DMS79 (cell line): Measurements from ENCODE around the gene LRRC71.
"Not testable (repeated sequence)": the region's sequence is repeated elsewhere in the genome, so short reads cannot be mapped to it uniquely, and the experiment has no call there.

ENCODE experiments used
- DNase-seq: peaks from one replicate; lab custom pipeline; 2025; lab: John Stamatoyannopoulos, UW

Gene LRRC71

DNA sequence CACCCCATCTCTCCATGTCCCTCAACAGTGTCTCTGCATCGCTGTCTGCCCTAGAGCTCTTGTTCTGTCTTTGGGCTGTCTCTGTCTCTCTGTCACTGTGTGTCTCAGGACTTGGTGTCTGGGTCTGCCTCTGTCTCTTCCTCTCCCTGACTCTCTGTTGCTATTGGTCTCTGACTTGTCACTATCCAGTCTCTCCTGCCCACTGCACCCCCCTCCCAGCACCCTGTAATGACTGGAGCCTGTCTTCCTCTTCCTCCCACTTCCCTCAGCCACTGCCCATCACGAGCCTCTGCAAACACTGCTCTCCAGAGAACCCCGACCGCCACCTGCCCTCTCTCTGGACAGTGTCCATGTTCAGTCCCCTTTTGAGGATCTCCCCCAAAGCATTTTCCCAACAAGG is 14.8 kb upstream of the LRRC71 start:
- no peak for DNase-seq

DNA sequence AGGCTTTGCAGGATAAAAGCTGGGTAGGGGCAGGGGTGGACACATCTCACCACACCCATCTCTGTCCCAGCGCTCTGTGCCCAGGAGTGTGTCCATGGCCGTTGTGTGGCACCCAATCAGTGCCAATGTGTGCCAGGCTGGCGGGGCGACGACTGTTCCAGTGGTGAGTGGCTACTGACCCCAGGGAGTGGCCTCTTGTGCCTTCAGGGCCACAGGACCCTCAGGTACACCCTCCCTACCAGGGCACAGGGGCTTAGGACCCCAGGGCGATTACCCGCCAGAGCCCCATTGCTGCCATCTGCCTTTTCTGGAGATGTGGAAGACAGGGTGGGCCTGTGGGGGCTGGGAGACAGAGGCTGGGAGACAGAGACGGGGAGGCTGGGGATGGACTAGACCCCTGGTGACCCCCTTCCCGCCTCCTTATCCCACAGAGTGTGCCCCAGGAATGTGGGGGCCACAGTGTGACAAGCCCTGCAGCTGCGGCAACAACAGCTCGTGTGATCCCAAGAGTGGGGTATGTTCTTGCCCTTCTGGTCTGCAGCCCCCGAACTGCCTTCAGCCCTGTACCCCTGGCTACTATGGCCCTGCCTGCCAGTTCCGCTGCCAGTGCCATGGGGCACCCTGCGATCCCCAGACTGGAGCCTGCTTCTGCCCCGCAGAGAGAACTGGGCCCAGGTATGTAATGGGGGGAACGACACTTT is 14.1 kb upstream of the LRRC71 start:
- DNase-seq, result no peak

DNA sequence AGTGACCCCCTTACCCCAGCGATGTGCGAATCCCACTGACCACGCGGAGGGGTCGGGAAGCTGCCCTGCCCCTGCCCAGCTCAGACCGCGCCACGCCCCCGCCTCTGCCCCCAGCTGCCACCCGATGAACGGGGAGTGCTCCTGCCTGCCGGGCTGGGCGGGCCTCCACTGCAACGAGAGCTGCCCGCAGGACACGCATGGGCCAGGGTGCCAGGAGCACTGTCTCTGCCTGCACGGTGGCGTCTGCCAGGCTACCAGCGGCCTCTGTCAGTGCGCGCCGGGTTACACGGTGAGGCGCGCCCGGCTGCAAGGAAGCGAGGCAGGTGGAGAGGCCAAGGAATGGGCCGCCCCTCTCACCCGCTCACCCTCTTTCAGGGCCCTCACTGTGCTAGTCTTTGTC is 11.9 kb upstream of the LRRC71 start:
- no peak for DNase-seq

DNA sequence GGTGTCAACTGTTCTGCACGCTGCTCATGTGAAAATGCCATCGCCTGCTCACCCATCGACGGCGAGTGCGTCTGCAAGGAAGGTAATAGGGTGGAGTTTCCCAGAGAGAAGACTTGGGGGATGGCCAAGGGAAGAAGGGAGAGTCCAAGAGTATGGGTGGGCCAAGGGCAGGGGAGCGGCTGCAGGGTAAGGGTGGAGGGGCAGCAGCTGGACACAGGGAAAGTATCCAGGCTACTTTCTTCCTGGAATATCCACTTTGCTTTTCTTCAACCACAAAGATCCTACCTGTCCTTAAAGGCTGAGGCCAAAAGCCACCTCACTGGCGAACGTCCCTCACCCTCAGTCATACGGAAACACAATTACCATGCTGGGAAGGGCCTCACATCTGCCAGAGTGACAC is 11.5 kb upstream of the LRRC71 start:
- no peak for DNase-seq

DNA sequence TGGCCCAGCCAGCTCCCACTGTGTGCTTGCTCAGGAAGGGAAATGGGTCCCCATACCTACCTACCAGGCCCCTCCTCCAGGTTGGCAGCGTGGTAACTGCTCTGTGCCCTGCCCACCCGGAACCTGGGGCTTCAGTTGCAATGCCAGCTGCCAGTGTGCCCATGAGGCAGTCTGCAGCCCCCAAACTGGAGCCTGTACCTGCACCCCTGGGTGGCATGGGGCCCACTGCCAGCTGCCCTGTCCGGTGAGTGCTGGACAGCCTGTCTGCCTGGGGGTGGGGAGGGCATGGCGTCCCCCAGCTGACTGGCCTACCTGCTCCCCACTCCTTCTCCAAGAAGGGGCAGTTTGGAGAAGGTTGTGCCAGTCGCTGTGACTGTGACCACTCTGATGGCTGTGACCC is 10.8 kb upstream of the LRRC71 start:
- DNase-seq, result no peak

DNA sequence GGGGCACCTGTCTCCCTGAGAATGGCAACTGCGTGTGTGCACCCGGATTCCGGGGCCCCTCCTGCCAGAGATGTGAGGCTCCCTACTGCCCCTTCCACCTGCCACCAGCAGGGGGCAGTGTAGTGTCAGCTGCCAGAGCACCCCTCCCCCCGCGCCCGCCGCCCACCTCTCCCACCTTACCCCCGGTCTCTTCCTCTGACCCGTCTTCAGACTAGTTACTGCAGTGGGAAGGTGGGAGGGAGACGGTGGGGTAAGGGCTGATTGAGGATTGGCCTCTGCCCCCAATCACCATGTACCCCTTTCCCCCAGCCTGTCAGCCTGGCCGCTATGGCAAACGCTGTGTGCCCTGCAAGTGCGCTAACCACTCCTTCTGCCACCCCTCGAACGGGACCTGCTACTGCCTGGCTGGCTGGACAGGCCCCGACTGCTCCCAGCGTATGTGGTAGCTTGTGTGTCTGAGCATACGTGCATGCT is 10.1 kb upstream of the LRRC71 start:
- no peak for DNase-seq

DNA sequence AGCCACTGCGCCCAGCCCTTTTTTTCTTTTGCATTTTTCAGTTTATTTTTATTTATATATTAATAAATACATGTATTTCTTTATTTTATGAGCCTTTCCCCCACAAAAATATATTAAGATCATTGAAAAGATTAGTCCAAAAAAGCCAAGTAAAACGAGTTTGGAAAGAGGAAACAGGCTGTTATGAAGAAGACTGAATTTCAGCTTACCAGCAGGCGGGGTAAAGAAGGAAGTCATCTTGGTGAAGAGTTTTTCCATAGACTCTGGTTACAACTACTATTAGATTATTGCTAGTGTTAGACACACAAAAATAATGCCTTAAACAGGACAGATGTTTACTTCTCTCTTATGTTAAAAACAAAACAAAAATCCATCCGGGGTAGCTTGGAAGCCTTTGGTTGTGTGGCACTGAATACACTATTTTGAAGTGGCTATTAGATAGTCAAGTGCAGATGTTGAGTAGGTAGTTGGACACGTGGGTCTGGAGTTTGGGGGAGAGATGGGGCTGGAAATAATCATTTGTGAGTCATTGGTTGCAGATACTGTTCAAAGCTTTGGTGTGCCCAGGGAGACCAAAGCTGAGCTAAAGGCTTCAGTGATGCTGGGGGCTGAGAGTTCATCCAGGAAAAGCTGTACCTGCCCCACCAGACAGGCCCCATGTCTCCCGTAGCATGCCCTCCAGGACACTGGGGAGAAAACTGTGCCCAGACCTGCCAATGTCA is 8.7 kb upstream of the LRRC71 start:
- peak; percentile 53 for DNase-seq

DNA sequence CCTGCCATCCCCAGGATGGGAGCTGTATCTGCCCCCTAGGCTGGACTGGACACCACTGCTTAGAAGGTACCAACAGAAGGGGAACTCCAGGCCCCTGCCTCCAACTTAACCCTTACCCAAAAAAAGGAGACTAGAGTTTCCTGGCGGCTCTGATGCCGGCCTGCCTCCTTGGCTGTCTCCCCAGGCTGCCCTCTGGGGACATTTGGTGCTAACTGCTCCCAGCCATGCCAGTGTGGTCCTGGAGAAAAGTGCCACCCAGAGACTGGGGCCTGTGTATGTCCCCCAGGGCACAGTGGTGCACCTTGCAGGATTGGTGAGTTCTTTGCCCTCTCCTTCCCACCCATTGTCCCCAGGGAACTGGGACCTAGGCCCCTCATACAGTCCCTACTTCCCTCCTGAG is 8.1 kb upstream of the LRRC71 start:
- no peak for DNase-seq

DNA sequence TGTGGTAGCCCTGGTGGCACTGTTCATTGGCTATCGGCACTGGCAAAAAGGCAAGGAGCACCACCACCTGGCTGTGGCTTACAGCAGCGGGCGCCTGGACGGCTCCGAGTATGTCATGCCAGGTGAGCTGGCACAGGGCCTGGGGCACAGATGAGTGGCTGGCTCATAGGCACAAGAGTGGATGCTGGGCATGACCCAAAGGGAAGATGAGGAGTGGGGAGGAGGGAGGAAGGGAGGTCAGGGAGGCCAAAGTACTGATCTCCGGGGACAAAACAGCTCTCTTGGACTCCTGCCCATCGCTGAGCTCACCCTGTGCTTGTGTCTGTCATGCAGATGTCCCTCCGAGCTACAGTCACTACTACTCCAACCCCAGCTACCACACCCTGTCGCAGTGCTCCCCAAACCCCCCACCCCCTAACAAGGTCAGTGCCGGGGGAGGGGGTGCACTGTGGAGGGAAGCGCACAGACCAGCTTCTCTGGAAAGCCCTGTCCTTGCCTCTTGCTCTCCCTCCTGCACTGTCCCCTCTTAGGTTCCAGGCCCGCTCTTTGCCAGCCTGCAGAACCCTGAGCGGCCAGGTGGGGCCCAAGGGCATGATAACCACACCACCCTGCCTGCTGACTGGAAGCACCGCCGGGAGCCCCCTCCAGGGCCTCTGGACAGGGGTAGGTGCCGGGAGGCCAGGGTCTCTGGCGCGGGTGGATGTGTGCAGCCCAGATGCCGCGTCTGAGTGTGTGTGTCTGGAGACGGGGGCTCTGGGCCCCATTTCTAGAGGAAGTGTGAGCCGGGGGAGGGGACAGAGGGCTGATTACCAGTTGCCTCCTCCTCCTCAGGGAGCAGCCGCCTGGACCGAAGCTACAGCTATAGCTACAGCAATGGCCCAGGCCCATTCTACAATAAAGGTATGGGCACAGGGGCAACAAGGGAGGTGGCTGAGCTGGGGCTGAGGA is 7.3 kb upstream of the LRRC71 start:
- peak; percentile 94 for DNase-seq

DNA sequence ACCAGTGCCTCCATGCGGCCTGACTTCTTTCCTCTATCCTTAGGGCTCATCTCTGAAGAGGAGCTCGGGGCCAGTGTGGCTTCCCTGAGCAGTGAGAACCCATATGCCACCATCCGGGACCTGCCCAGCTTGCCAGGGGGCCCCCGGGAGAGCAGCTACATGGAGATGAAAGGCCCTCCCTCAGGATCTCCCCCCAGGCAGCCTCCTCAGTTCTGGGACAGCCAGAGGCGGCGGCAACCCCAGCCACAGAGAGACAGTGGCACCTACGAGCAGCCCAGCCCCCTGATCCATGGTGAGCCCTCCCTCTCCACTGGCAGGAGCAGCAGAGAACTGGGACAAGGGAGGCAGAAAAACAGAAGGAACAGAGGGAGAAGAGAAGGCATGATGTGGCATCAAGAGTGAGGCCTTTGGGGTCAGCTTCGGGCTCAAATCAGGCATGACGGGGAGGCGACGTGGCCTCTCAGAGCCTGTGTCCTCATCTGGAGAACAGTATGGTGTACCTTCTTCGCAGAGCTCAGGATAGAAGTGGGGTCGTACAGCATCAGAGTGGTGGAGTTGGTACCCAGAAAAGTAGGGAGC is 6.5 kb upstream of the LRRC71 start:
- no peak for DNase-seq

DNA sequence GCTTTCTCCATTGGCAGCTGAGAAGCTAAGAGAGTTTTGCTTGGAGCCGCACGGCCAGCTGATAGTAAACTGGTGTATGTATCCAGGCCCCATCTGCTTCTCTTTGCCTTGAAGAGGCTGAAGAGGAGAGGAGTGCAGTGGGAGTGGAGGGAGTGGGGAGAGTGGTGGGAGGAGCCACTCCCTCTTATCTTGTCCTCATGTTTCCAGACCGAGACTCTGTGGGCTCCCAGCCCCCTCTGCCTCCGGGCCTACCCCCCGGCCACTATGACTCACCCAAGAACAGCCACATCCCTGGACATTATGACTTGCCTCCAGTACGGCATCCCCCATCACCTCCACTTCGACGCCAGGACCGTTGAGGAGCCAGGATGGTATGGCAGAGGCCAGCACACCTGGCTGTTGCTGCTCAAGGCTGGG is 6.0 kb upstream of the LRRC71 start:
- no peak for DNase-seq

DNA sequence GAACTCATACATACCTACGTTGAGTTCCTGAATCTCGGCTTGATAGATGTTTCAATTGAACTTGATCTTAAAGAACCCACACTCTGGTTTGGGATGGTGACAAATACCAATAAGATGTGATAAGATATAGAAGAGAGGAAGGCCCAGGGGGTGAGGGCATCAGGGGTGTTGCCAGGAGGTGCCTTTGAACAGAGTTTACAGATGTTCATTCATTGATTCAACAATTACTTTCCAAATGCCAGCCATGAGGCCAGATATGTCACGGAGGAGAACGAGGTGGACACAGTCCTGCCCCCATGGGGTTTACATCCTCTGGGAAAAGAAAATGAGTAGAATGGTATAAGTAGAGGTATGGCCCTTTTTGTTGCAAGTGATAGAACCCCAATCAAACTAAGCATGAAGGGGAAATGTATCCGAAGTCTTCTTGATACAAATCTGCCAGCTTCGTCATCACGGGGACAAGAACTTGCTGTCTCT is 659 bp downstream of the LRRC71 start:
- no peak for DNase-seq

DNA sequence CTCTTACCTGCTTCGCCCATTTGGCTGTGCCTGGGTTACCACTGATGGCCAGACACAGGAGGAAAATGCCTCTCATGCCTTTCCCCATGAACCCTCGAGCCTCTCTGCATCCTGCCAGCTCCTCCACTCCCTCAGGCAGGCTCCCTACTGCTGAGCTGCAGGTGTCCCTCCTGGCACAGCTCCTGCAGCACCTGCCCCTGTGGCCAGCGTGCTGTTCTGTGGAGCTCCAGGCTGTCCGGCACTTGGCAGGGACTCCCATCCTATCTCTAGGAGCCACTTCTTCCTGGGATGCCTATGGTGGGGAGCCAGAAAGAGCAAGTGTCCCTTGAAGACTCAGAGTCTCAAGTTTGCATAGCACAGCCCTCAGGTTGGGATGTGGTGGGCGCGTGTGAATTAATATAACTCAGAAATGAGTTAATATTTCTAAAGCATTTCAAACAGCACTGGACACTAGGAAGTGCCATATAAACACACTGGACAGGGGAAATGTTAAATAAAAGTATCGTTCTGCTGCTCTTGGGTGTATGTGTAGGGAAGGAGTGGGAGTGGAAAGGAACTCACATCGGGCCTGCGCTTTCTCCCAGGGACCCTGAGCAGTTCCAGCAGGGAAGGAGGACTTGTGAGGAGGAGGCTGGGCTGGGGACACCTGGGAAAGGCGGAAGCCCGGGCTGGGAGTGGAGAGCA is 2.7 kb downstream of the LRRC71 start:
- peak; percentile 70 for DNase-seq

DNA sequence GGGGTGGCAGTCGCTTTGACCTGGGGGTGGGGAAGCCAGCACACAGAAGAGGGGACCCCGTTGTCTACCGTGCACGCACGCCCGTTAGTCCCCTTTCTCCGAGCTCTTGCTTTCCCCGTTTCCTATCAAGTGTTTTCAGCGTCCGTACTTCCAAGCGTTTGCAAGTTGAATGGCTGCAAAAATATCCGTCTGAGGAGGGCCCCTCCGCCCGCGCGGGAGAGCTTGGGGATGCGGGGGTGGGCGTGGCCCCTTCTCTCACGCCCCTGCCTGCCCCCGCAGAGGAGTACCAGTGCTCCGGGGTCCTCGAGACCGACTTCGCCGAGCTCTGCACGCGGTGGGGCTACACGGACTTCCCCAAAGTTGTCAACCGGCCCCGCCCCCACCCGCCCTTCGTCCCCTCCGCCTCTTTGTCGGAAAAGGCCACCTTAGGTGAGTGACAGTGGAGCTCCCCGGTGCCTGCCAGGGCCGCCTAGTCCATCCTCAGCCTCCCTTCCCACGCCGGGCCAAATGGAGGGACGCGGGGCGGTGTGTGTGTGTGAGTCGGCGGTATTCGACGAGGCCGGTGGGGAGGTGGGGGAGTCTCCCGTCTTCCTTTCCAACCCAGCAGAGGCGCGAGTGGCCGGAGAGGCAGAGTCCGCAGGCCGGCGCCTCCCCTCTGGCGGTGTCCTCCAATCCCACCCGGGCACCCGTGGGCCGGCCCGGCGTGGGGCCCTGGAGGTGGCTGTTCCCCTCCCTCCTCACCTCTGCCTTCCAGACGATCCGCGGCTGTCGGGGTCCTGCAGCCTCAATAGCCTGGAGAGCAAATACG is 3.4 kb downstream of the LRRC71 start:
- DNase-seq, result no peak

DNA sequence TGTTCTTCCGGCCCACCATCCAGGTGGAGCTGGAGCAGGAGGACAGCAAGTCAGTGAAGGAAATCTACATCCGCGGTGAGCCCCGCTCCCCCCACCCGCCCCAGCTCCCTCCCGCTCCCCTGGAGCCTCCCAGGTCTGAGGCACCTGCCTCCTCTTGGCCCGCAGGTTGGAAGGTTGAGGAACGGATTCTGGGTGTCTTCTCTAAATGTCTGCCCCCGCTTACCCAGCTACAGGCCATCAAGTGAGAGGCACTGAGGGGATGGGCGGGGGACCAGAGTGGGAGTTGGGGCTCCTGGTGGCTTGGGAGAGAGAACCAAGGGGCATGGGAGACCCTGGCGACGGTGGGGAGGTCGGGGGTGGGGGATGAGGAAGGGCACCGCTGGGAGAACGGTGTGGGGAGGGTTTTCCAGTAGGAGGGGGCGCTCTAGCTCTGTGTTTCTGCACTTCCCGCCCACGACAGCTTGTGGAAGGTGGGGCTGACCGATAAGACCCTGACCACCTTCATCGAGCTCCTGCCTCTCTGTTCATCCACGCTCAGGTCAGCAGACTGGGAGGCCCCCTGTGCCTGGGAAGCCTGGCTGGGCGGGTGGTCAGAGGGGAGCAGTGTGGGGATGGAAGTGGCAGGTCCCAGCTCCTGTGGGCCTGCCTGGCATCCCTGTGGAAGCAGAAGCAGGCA is 4.2 kb downstream of the LRRC71 start:
- DNase-seq, result no peak

DNA sequence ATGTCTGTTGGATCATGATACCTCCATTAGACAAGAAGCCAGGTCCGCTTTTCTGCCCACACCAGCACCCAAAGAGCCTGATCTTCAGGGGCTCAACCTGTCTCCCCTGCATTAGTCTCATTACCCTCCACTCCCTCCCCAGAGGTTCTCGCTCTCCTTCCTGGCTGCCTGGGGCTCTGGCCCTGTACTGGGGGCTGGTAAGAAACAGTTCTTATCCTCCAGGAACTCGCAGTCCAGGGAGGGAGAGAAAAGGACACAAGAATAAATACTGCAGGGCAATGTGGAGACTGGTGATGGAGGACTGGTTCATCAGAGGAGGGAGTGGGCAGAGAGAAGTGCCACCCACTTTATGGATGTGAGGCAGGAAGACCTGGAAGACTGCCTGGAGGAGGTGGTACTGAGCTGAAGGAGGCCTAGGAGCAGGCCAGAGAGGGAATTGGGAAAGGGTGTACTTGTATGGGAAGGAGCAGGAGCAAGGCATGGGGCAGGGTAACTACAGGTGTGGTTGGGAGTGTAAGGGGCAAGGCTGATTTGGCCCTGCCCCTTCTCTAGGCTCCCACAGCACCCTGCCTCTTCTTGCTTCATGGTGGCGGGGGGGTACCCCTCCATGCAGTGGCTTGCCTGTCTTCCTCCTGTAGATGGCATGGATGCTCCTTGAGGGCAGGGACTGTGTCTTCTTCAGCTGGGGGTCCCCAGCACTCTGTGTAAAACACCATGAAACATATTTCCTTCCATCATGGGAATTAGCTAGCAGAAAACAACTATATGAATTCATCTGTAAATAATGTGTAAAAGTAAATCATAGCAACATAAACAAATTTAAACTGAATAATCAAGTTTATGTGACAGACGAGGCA is 5.0 kb downstream of the LRRC71 start:
- no peak for DNase-seq

DNA sequence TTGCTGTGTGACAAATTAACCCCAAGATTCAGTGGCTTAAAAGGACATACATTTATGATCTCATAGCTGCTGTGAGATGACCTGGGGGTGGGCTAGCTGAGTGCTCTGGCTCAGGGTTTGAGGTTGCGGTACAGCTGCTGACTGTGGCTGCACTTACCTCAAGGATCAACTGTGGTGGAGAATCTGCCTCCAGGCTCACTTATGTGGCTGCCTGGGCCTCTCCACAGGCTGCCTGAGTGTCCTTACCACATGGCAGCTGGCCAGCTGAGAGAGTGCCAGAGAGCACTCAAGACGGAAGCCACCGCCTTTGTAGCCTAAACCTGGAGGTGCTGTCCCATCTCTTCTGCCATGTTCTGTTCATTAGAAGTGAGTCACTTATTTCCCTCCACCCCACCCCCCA is 5.7 kb downstream of the LRRC71 start:
- DNase-seq, result peak; percentile 97

DNA sequence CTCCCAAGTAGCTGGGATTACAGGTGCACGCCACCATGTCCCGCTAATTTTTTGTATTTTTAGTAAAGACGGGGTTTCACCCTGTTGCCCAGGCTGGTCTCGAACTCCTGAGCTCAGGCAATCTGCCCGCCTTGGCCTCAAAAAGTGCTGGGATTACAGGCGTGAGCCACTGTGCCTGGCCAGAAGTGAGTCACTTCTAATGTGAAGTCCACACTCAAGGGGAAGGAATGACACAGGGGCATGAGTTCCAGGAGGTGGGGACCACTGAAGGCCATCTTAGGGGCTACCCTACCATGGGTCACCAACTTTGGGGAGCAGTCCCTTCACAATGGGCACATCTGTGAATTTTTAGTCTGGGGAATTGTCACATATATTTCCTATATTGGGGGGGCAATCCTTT is 6.3 kb downstream of the LRRC71 start:
- not testable (repeated sequence) for DNase-seq
